KMS-11 (cell line): ENCODE measurements around the gene ATP1A2.

Experiments used
- H2AFZ ChIP-seq: fragments of 200-600 bp; sonication (generic); 2 replicates; pipeline ENCODE4 v1.6.1; 2016; ENCODE audit warnings: antibody characterized with exemption, mixed run types, low read depth
- H3K27ac ChIP-seq: fragments of 200-600 bp; sonication (generic); 2 replicates; pipeline ENCODE4 v1.6.1; 2016; ENCODE audit warnings: mild to moderate bottlenecking, mixed run types
- H3K27me3 ChIP-seq: fragments of 200-600 bp; sonication (generic); 2 replicates; pipeline ENCODE4 v1.6.1; 2017; ENCODE audit warnings: mild to moderate bottlenecking, low read depth, mixed run types, moderate library complexity; ENCODE audit not compliant: insufficient read depth
- H3K36me3 ChIP-seq: fragments of 200-600 bp; sonication (generic); 2 replicates; pipeline ENCODE4 v1.6.1; 2017; ENCODE audit warnings: mild to moderate bottlenecking, mixed run types; ENCODE audit not compliant: insufficient read depth
- H3K4me1 ChIP-seq: fragments of 200-600 bp; sonication (generic); 2 replicates; pipeline ENCODE4 v1.6.1; 2016; ENCODE audit warnings: mild to moderate bottlenecking, low read depth, mixed run types; ENCODE audit not compliant: poor library complexity, severe bottlenecking
- H3K4me2 ChIP-seq: fragments of 200-600 bp; sonication (generic); 2 replicates; pipeline ENCODE4 v1.7.0; 2016; ENCODE audit warnings: mild to moderate bottlenecking, mixed run types
- H3K4me3 ChIP-seq: fragments of 200-600 bp; sonication (generic); IDR thresholded peaks from 2 replicates; pipeline ENCODE4 v1.6.1; 2017; ENCODE audit warnings: low read depth, low read length, mixed read lengths; ENCODE audit not compliant: insufficient read depth
- H3K79me2 ChIP-seq: fragments of 200-600 bp; sonication (generic); 2 replicates; pipeline ENCODE4 v1.6.1; 2016; ENCODE audit warnings: low read depth, mixed run types; ENCODE audit not compliant: insufficient read depth
- H3K9ac ChIP-seq: fragments of 200-600 bp; sonication (generic); 2 replicates; pipeline ENCODE4 v1.6.1; 2016; ENCODE audit warnings: mild to moderate bottlenecking, mixed run types
- H4K20me1 ChIP-seq: fragments of 200-600 bp; sonication (generic); 2 replicates; pipeline ENCODE4 v1.6.1; 2016; ENCODE audit warnings: mild to moderate bottlenecking, mixed run types; ENCODE audit not compliant: insufficient read depth
- TF ChIP-seq, protein P1 (sequence below): fragments of 200-600 bp; sonication (generic); conservative IDR thresholded peaks from 2 replicates; pipeline ENCODE4 v1.6.1; 2017; ENCODE audit warnings: low read depth, mild to moderate bottlenecking, antibody characterized with exemption, low read length, moderate library complexity, mixed read lengths

Gene ATP1A2

DNA sequence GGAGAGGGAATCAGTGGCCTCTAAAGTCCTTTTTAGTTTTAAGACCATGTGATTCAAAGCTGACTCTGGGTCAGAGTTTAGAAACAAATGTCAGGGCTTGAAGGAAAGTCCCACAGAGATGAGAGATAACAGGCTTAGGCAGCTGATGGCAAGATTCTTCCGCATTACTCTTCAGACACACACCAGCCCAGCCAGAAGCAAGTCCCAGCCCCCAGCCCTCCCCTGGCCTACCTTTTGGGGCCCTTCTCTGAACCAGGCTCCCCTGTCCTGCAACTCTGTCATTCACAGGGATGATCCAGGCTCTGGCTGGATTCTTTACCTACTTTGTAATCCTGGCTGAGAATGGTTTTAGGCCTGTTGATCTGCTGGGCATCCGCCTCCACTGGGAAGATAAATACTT is 61.7 kb downstream of the ATP1A2 start:
- H4K20me1 ChIP-seq = no peaks in the 10 kb centered on the region
- H3K9ac ChIP-seq = no peak overlapping the region
- no peaks in the 10 kb centered on the region for H3K36me3 ChIP-seq
- TF ChIP-seq, protein P1, sequence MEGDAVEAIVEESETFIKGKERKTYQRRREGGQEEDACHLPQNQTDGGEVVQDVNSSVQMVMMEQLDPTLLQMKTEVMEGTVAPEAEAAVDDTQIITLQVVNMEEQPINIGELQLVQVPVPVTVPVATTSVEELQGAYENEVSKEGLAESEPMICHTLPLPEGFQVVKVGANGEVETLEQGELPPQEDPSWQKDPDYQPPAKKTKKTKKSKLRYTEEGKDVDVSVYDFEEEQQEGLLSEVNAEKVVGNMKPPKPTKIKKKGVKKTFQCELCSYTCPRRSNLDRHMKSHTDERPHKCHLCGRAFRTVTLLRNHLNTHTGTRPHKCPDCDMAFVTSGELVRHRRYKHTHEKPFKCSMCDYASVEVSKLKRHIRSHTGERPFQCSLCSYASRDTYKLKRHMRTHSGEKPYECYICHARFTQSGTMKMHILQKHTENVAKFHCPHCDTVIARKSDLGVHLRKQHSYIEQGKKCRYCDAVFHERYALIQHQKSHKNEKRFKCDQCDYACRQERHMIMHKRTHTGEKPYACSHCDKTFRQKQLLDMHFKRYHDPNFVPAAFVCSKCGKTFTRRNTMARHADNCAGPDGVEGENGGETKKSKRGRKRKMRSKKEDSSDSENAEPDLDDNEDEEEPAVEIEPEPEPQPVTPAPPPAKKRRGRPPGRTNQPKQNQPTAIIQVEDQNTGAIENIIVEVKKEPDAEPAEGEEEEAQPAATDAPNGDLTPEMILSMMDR = no peak
- H3K4me3 ChIP-seq = no peak overlapping the region
- no peak overlapping the region for H3K27ac ChIP-seq
- no peaks in the 10 kb centered on the region for H3K27me3 ChIP-seq
- H3K79me2 ChIP-seq = no peaks in the 10 kb centered on the region
- no peaks in the 10 kb centered on the region for H3K4me1 ChIP-seq
- H3K4me2 ChIP-seq = no peak overlapping the region
- H2AFZ ChIP-seq = no peak overlapping the region

DNA sequence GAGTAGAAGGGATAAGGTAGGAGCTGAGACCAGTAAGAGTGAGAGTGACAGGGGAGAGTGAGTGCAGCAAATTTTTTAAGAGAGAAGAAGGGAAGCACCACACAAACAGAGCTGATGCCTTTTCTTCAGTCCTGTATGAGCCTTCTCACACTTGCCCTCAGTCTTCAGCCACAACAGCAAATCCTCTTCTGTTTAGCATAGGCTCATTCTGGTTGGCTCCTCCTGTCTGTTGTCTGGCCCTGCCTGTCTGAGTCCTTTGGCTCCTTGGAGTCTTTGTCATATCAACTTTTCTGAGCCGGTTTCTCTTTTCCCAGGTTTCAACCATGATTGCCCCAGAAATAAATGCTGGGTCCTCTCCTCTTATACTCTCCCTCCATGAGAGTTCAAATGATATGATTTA is 62.1 kb downstream of the ATP1A2 start:
- no peak overlapping the region for H2AFZ ChIP-seq
- TF ChIP-seq, protein P1 = no peak
- H3K4me3 ChIP-seq = no peak overlapping the region
- H3K79me2 ChIP-seq = no peaks in the 10 kb centered on the region
- no peaks in the 10 kb centered on the region for H3K27me3 ChIP-seq
- no peak overlapping the region for H3K27ac ChIP-seq
- H3K36me3 ChIP-seq = no peaks in the 10 kb centered on the region
- no peaks in the 10 kb centered on the region for H3K4me1 ChIP-seq
- no peak overlapping the region for H3K4me2 ChIP-seq
- H4K20me1 ChIP-seq = no peaks in the 10 kb centered on the region
- no peak overlapping the region for H3K9ac ChIP-seq

DNA sequence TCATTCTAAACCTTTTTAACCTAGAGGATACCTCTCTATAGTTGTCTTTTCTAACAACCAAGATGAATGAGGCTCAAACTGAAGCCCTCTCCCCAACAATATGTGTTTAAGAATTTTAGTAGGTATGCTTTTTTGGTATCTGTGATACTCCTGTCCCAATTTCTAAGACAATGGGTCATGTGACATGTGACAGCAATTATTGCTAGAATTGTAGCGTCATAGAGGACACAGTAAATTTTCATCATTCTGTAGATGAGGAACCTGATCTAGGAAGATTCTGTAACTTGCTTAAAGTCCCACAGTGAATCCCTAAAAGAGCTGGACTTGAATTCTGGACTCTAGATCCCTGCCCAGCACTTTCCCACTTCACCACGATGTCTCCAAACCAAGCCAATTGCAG is 63.2 kb downstream of the ATP1A2 start:
- Histone ChIP-seq H3K36me3 (no peaks in the 10 kb centered on the region), H3K4me3 (no peak overlapping the region), H3K4me1 (no peaks in the 10 kb centered on the region), H3K4me2 (no peak overlapping the region), H3K27me3 (no peaks in the 10 kb centered on the region), H4K20me1 (no peaks in the 10 kb centered on the region), H3K79me2 (no peaks in the 10 kb centered on the region), H3K27ac (no peak overlapping the region), H2AFZ (no peak overlapping the region), H3K9ac (no peak overlapping the region)
- TF ChIP-seq, protein P1 = no peak

DNA sequence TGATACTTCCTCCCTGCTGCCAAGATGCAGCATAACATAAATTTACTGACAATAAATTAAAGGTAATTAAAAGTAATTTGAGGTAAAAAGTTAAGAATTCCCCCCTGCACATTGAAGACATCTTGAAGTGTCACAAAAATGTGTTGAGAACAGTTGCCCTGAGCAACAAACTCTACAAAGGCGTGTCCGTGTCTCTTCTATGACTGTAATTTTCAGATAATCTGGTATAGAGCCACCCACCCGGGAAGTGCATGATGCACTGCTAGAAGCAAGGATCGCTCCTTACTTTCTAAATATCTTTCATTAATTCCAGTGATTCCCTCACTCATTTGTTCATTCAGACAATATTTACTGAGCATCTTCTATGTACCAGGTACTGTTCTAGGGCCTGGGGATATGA is 63.8 kb downstream of the ATP1A2 start:
- Histone ChIP-seq H3K4me3 (no peak overlapping the region), H3K36me3 (no peaks in the 10 kb centered on the region), H3K27me3 (no peaks in the 10 kb centered on the region), H3K4me2 (no peak overlapping the region), H3K9ac (no peak overlapping the region), H4K20me1 (no peaks in the 10 kb centered on the region), H3K79me2 (no peaks in the 10 kb centered on the region), H3K27ac (no peak overlapping the region), H3K4me1 (no peaks in the 10 kb centered on the region), H2AFZ (no peak overlapping the region)
- TF ChIP-seq, protein P1 = no peak
